Left lobe of liver (tissue), 2 donors: Measurements from ENCODE around the gene ELF5. TPM values are rescaled to one million over a fixed set of nuclear protein-coding genes. Genes with fewer than 3 reads are reported as not detected.

Experiments used
- ATAC-seq: fragments of 200-7000 bp; cut with Tn5 transposase; one replicate; pipeline ENCODE4 v1.9.1; 2020; ENCODE audit warnings: mild to moderate bottlenecking, moderate library complexity
- DNase-seq: peaks from one replicate; pipeline ENCODE4 v3.0.0-alpha.2; 2020; ENCODE audit warnings: low spot score
- total RNA-seq: library from RNA; stranded (reverse); gene quantifications from one replicate; pipeline ENCODE4 v1.2.1, GENCODE V29; 2021
- donor health status: DM: no; HTN: no; CAD: no; lungs with moderate emphysema.
- donor health status: DM: no; HTN: yes; CAD: no.

Gene ELF5
- total RNA-seq, 1 donor from 2014 or later: 0.10 TPM

DNA sequence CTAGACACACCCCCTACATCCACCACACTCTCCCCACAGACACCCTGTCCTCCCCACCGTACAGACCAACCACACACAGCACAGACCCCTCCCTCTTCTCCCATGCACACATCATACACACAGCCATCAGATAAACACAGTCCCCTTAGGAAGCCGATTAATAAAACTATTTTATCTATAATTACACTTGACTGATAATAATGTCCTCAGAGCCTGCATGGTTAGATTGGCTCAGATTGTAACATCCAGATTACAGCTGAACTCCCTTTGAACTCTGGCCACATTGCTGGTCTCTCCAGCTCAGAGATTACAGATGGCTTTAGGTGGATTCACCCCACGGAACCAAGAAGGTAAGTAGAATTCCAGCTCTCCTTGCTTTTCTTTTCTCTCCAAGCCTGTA lies 9.5 kb upstream of the ELF5 start:
- ATAC-seq (no peak), DNase-seq (no peak)

DNA sequence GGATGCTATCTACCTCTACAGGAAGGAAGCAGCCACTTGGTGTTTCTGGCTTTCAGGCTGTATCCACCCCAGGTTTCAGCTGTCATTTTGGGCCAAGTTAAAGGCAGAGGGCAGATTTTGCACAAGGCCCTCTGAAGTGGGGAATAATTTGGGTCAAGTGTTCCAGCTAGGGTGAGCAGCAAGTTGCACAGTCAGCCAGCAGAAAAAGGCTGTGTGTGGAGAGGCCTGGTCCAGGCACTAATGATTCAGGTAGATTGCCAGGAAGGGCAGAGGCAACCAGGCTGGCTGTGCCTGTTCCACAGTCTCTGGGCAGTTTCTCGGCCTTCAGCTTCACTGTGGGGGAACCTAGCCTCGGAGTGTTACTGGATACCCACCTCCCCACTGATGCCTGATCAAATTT lies 8.6 kb upstream of the ELF5 start:
- DNase-seq (no peak), ATAC-seq (no peak)

DNA sequence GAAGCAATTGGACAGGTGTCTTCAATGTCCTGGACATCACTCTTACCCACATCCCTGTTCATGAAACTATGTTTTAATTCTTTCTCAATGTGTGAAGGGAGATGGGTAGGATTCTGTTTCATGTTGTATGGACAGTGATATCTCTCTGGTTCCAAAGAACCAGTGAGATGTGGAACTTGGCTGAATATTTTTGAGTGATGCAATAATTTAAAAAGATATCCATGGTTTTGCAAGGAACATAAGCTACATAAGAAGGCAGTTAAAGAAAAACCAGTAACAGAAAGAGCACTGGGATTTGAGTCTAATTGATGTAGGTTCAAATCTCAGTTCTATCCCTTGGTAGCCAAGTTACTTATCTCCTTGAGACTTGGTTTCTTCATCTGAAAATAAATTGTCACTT lies 7.7 kb upstream of the ELF5 start:
- DNase-seq (no peak), ATAC-seq (no peak)

DNA sequence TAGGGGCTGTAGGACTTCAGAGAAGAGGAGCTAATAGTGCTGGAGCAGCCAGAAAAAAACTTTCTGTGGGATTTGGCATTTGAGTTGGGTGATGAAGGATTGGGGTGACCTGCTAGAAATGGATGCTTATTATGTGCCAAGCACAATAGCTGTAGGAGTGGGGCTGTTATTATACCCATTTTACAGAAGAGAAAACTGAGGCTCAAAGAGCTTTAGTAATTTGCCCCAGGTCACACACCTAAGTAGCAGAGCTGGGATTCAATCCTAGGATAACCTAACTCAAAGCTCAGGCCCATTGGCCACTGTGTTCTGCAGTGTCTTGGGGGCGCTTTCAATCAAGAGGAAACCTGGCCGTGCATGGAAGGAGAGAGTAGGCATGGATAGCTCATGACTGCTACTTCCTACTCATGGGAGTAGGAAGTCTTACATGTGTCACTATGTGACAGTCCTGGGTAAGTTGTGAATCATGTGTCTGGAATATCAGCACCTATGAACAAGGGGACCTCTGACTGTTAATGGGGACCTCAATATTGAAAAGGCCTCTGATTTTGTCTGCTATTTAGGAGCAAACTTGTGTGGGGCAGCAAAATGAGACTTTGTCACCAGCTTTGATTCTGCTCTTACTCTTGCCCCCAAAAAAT lies 6.1 kb upstream of the ELF5 start:
- ATAC-seq (no peak), DNase-seq (no peak)

DNA sequence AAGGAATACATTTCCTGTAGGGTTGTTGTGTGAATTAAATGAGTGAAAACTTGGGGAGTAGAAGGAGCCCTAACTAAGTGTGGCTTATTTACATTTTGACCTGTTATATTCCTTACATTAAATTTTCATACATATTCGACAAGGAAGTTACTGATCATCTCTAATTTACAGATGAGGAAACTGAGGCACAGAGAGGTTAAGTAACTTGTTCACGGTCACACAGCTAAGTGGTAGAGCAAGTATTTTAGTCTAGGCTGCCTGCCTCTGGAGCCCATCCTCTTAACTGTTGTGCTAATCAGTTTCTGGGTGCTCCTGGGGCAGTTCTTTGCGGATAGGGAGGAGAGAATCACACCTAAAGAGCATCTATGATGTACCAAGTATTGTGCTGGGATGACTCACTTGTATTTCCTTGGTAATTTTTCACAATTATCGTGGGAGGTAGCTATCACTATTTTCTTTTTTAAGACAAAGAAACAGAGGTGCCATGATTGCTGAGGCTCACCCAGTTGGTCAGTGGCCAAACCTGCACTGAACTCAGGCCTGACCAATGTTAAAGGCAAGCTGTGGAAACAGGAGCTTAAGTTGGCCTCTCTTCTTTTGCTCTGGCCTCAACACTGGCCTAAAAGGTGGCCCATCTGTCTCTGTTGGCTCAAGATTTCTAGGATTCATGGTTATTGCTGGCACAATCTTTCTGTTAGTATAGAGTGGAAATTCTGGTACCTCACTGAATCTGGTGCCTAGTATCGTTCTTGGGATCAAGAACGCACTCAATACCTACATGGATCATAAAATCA lies 2.9 kb upstream of the ELF5 start:
- no peak for ATAC-seq
- no peak for DNase-seq

DNA sequence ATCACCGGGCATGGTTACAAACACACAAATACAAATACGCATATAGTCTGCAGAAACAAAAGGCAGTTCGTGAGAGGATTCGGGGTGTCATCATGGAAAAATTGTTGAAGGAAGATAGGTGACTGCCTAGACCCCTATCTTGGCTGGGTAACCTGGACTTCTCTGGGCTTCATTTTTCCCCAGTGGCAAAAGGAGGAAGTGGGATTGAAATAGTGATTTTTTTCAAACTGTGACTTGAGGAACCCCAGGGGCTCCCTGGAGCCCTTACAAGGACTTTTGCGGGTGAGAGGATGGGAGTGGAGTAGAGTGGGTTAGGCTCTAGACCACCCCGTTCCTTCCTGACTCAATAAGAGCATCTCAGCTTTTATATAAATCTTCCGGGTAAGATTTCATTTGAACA lies 1.0 kb upstream of the ELF5 start:
- DNase-seq (no peak), ATAC-seq (no peak)

DNA sequence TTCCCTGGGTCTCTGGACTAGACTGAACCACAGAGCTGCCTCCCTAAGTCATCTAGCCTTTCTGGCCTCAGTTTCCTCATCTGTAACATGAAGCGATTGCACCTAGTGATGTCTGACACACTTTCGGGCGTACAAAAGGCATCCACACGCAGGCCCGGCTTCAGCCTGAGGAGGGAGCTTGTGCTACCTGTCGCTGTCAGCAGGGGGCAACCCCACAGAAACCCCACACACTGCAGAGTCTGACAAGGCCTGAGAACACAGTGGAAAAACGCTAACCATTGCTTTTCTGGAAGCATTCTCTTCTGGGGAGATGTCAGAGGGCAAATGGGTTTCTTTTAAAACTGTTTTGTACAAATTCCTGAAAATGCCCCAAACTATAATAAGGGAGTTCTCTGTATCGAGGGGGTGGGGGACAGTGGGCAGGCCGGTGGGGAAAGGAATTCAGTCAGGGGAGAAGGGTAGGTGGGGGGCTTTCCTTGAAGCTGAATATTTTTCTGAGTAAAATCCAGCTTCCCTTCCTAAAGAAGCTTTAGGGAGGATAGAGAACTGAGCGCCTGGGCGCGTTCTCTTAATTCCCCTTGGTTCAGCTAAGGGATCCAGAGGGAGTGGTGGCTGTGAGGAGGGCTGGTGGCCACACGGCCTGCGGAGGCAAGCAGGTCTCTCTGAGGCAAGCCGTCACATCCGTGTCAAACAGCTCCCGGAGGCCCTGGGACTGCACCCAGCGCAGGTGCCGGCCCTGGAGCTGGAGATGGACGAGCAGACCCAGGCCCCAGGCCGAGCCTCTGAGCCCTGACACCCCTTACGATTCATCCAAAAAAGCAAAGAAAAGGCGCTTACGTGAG lies 533 bp downstream of the ELF5 start:
- peak; percentile 58 for DNase-seq
- ATAC-seq: peak; percentile 96

DNA sequence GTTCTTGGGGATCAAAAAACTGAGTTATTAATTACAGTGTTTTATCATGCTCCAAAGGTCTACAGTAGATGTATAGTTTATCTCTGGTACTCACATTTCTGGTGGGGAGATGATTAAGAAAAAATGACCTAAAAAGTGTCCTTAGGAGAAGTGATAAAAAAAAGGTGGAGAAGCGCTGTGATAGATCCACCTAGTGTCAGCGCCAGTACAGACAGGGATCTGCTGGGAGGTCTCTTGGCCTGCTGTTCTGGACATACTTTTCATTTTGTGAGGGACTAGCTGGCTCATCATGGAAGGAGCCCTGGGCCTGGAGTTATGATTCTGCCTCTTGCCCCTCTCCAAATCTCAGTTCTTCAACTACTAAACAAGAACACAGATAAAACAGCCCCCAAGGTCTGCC lies 2.9 kb downstream of the ELF5 start:
- ATAC-seq (no peak), DNase-seq (no peak)

DNA sequence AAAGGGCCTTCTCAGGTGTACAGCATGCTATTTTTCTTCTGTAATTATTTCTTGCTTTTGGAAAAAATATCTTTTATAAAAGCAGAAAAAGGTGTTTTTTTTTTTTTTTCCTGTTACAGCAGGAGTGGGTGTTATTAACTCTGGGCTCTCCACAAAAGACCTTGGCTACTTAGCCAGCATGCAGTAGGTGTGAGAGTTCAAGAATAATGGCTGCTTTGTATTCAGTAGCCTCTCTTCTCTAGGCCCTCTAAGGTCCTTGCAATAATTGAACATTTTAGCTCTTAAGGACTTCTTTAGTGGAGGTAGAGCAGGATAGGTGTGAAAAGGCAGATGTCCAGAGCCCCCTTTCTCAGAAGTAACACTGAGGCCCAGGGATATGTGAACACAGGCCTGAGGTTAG lies 3.4 kb downstream of the ELF5 start:
- DNase-seq: no peak
- no peak for ATAC-seq

DNA sequence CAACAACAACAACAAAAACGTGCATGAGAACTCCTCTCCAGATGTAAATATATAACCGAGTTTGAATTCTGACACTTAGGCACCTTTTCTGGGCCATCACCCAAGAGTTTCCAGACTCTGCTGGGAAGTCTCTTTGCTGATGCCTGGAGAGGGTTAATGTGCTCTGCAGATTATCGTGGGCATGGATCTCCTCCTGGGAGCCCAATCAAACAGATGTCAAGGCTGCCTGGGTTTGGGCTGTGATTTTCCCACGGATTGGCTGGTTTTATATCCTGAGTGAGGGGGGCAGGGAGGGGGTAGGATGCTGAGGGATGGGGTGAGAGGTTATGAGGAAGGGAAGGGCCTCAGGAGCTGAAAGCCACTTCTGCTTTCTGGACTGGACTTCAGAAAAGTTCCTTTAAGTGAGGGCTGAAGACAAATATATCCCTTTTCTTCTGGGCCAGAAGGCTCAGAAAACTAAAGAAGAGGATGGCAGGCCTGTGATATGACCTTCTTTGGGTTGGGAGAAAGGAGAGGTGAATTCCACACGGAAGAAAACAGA lies 4.2 kb downstream of the ELF5 start:
- DNase-seq (no peak), ATAC-seq (no peak)

DNA sequence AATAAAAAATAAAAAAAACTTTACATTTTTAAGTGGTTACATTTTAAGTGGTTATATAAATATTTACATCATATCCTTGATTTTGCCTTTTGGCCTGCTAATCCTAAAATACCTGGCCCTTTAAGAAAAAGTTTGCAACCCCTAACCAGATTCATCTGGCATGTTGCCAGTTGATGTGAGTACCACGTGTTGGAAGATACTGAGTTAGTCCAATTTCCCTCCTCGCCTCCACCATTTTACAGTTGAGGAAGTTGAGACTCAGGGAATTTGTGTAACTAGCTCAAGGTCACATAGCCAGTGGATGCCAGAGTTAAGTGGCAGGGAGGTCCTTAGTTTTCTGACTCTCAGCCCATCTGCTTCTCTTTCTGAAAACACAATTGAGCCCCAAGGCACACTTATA lies 5.1 kb downstream of the ELF5 start:
- no peak for DNase-seq
- ATAC-seq: no peak

DNA sequence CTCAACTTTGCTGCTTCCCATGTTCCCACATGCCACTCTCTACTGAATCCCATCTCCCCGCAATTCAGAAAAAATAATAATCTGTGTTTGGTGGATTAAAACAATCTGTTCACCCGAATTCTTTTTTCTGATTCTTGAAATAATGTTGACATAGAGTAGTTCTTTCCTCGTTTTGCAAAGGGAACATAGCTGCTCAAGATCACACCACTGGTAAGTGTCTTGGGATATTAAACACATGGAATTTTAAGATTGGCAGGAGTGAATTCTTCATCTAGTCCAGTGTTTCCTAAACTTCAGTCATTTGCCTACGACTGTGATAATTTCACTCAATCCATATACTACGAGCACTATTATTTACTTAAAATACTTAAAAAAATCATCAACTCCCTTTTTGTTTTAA lies 6.0 kb downstream of the ELF5 start:
- no peak for ATAC-seq
- DNase-seq: no peak

DNA sequence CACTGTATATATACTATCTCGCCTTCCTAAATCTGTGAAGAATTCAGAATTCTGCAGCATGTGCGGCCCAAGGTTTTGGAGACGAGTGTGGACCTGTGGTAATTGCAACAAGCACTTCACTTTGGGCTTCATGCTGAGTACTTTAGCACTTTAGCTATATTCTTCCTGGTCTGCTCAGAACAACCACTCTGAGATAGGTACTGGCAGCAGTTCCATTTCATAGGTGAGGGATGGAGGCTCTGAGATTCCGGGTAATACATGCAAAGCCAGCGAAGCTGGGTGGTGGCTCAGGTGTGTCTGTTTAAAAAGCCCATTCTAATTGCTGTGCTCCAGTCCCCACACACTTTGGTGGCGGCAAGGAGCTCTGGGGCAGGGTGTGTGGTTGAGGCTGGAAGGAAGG lies 6.4 kb downstream of the ELF5 start:
- ATAC-seq (no peak), DNase-seq (no peak)

DNA sequence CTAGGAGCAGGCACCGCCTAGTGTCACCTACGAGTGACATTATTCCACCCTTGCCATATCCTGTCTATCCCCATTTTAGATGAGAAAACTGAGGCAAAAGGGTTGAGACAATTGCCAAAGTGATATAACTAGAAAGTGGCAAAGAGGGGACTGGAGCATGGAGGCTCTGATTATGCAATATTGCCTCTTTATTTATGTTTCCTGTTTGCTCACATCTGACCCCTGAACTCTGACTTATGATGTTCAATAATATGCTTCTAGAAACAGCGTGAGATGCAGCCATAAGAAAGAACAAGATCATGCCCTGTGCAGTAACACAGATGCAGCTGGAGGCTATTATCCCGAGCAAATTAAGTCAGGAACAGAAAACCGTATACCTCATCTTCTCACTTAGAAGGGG lies 7.7 kb downstream of the ELF5 start:
- DNase-seq (no peak), ATAC-seq (no peak)

DNA sequence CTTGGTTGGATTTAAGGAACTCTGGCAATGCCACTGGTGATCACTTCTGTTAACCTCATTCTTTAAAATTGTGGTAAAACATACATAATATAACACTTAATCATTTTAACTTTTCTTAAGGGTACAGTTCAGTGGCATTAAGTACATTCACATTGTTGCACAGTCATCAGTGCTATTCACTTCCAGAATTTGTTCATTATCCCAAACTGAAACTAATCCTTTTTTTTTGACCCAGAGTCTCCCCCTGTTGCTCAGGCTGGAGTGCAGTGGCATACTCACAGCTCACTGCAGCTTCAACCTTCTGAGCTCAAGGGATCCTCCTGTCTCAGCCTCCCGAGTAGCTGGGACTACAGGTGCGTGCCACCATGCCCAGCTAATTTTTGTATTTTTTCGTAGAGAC lies 10.6 kb downstream of the ELF5 start:
- ATAC-seq: no peak
- no peak for DNase-seq

DNA sequence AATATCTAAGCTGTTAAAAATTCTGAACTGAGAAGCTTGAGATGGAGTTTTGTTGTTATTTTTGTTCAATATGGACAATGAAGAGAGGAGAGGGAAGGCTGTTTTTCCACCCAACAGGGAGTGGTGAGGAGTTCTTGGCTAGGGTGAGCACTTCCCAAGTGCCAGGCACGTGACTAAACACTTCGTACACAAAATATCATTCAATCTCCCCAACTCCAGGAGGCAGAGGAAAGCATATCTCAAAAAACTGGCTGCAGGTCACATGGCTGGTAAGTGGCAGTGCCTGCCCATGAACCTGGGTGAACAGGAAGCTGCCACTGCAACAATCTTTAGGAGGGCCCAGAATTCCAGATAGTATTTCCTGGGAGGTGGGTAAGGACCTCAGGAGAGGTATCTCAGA lies 11.6 kb downstream of the ELF5 start:
- ATAC-seq (peak; percentile 51), DNase-seq (no peak)

DNA sequence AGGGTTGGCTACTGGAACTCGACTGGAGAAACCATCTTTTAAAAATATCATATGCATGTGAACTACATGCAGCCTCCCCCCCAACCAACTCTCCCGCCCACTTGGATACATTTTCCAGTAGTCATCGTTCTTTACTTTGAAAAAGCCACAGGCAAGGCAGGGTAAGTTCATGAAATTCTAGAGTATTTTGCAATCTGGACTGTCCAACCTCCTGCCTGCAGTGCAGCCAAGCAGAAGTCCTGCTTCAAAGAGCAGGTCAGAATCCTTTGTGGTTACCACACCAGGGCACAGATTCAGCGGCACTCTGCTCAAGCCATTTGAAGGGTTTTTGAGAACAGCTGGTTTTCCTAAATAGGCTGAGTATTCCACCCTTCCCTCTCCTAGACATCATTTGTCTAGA lies 12.1 kb downstream of the ELF5 start:
- DNase-seq (peak; percentile 86), ATAC-seq (peak; percentile 83)

DNA sequence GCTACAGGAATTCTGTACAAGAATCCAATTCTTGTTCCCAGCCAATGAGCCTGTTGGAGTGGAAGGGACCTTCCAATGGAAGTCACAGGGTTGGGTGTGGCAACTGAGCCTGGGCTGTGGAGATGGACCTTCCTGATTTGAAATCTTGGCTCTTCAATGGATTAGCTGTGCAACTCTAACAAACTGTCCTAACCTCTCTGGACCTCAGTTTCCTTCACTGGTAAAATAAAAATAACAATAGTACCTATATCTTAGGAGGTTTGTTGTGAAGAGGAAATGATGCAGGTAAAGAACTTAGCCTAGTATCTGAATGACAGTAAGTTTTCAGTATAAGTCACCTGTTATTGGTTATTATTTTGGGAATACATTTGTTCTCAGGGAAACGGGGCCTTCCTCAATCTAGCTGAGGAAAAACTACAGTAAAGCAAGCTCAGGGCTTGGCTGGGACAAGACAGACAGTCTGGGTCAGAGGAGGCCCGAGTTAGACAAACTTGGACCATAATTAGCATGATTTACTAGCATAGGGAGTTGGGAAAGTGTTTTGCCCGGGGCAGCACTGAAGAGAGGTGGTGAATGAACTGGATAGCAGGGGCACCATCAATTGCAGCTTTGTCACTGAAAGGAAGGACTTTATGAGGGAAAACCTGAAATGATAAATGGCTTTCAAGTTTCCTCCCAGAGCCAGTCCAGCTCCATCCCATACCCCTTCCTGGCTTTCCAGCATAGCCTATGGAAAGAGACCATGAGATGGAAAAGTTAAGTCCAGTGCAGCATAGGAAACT lies 13.7 kb downstream of the ELF5 start:
- DNase-seq (no peak), ATAC-seq (no peak)

DNA sequence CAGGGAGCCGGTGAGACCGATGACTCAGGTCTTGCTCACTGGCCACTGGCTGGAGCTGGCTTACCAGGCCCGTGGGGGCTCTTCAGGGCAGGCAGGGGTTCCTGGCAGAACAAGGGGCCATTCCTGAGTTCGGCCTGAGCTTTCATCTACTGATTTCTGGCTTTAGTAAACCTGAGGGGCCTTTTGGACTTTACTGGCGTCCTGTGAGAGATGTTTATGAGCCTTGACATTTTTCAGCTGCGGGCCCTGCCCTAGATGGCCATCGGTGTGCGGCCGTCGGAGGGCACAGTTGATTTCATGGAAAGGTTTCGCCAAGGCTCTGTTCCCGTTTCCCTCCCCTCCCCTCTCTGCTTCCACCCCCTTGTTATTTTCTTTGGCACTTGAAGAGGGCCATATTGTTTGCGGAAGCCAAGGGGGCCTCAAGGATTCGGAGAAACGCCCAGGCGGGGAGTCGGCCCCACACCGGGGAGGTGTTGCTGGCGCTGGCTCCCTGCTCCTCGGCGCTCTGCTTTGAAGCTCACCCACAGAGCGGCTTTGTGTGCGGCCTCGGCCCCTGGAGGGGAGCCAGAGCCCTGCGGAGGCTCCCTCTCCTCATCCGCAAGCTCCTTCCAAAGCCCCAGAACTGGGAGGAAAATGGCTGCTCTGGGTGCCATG lies 17.7 kb downstream of the ELF5 start:
- DNase-seq (no peak), ATAC-seq (no peak)

DNA sequence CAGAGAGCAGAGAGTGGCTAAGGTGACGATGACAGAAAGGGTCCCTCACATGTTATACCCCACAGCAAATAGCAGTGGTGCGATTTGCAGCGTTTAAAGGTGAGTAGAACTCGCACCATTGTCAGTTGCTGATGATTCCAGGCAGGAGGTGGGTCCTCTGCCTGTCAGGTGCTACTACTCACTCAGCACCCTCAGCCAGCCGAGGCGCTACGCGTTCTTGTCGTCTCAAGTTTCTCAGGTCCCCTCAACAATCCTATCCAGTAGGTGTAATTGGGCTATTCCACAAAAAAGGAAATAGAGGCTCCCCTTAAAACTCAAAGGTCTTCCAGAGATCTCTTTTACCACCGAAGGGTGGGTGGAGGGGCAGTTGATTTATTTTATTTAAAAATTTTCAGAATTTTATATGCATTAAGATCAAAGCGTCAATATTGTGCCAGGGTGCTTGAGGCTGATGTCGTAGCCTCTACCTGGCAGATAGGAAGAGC lies 18.3 kb downstream of the ELF5 start:
- no peak for DNase-seq
- no peak for ATAC-seq
